Measurements from ENCODE around the gene PTPRA. TPM values are rescaled to one million over a fixed set of nuclear protein-coding genes. Genes with fewer than 3 reads are reported as not detected.

The PTPRA gene
- total and polyA plus RNA-seq, 2 of the 13 experiments (the other 11 are each of a cell fraction or from before 2014, with no cell fraction given): 47.2 to 127 TPM

DNA sequence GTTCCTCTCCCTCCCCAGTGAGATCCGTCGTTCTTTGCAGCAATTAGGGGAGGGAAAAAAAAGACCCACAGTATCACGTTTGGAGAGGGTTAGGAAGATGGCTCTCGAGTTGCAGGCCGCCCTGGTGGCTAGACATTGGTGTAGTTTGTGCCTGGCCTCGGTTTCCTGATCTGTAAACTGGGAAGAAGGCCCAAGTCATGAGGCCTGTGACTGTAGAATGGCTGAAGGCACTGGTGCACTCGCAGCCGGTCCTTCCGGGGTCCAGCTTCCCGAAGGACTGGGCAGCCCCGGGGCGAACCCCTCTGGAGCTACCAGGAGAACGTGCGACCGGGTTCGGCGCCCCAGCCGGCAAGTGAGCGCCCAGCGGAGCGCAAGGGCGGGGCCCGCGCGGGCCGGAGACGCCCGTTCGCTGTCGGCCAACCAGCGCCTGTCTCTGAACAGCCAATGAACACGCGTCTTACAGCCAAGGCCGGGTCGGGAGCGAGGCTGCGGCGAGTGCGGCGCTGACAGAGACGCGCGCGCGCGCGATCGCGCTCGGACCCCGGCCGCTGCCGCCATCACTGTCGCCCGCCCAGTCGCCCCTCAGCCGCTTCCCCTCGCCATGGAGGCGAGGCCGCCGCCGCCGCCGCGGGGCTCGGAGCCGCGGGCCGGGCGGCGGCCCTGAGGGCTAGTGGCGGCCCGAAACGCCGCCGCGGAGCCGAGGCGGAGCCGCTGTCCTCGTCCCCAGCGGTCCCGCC is at the start of gene PTPRA (continued):
- TF ChIP-seq, protein P1, sequence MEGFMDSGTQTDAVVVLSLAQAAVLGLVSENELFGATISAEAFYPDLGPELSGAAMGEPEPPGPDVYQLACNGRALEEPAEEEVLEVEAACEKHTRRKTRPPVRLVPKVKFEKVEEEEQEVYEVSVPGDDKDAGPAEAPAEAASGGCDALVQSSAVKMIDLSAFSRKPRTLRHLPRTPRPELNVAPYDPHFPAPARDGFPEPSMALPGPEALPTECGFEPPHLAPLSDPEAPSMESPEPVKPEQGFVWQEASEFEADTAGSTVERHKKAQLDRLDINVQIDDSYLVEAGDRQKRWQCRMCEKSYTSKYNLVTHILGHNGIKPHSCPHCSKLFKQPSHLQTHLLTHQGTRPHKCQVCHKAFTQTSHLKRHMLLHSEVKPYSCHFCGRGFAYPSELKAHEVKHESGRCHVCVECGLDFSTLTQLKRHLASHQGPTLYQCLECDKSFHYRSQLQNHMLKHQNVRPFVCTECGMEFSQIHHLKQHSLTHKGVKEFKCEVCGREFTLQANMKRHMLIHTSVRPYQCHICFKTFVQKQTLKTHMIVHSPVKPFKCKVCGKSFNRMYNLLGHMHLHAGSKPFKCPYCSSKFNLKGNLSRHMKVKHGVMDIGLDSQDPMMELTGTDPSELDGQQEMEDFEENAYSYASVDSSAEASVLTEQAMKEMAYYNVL (CRISPR knock-in tag; IDR thresholded peaks at IDR 0.05; ENCODE audit: borderline replicate concordance): no peak
- TF ChIP-seq TRIM24 (CRISPR knock-in tag; IDR thresholded peaks at IDR 0.05) (no peak), ISX (CRISPR knock-in tag; conservative IDR thresholded peaks at IDR 0.05) (0 out of 2 replicates have a peak, but pooled peaks have one; percentile 11), ZNF367 (CRISPR knock-in tag; IDR thresholded peaks at IDR 0.05; ENCODE audit: borderline replicate concordance) (no peak; the same call in 1 of the 2 replicates), CEBPB (IDR thresholded peaks at IDR 0.05; ENCODE audit: borderline replicate concordance, low read depth, low read length) (no peak), CHD4 (IDR thresholded peaks at IDR 0.05; ENCODE audit: borderline replicate concordance, low read length) (peak; percentile 99), AKAP8 (CRISPR knock-in tag; IDR thresholded peaks at IDR 0.05) (no peak), KAT8 (CRISPR knock-in tag; IDR thresholded peaks at IDR 0.05) (peak; percentile 92), BRD4 (CRISPR knock-in tag; IDR thresholded peaks at IDR 0.05) (no peak), ZMYM3 (CRISPR knock-in tag; IDR thresholded peaks at IDR 0.05) (peak; percentile 99), ZNF567 (CRISPR knock-in tag; IDR thresholded peaks at IDR 0.05; ENCODE audit: borderline replicate concordance) (peak; percentile 97), GZF1 (CRISPR knock-in tag; IDR thresholded peaks at IDR 0.05) (peak; percentile 84; the same call in 1 of the 2 replicates), DNMT3B (CRISPR knock-in tag; conservative IDR thresholded peaks at IDR 0.05) (peak; percentile 99), ZSCAN31 (CRISPR knock-in tag; IDR thresholded peaks at IDR 0.05; ENCODE audit: low read depth) (no peak), HNRNPH1 (optimal IDR thresholded peaks at IDR 0.05; ENCODE audit: low read depth, low read length) (no peak), MTA3 (CRISPR knock-in tag; IDR thresholded peaks at IDR 0.05) (no peak), GLI4 (CRISPR knock-in tag; IDR thresholded peaks at IDR 0.05; ENCODE audit: borderline replicate concordance) (peak; percentile 70)
- TF ChIP-seq, protein P2, sequence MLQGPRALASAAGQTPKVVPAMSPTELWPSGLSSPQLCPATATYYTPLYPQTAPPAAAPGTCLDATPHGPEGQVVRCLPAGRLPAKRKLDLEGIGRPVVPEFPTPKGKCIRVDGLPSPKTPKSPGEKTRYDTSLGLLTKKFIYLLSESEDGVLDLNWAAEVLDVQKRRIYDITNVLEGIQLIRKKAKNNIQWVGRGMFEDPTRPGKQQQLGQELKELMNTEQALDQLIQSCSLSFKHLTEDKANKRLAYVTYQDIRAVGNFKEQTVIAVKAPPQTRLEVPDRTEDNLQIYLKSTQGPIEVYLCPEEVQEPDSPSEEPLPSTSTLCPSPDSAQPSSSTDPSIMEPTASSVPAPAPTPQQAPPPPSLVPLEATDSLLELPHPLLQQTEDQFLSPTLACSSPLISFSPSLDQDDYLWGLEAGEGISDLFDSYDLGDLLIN (CRISPR knock-in tag; IDR thresholded peaks at IDR 0.05; ENCODE audit: borderline replicate concordance): no peak
- TF ChIP-seq, protein P3, sequence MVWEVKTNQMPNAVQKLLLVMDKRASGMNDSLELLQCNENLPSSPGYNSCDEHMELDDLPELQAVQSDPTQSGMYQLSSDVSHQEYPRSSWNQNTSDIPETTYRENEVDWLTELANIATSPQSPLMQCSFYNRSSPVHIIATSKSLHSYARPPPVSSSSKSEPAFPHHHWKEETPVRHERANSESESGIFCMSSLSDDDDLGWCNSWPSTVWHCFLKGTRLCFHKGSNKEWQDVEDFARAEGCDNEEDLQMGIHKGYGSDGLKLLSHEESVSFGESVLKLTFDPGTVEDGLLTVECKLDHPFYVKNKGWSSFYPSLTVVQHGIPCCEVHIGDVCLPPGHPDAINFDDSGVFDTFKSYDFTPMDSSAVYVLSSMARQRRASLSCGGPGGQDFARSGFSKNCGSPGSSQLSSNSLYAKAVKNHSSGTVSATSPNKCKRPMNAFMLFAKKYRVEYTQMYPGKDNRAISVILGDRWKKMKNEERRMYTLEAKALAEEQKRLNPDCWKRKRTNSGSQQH (CRISPR knock-in tag; IDR thresholded peaks at IDR 0.05; ENCODE audit: low read depth): 0 out of 2 replicates have a peak, but pooled peaks have one; percentile 6
- TF ChIP-seq, protein P4, sequence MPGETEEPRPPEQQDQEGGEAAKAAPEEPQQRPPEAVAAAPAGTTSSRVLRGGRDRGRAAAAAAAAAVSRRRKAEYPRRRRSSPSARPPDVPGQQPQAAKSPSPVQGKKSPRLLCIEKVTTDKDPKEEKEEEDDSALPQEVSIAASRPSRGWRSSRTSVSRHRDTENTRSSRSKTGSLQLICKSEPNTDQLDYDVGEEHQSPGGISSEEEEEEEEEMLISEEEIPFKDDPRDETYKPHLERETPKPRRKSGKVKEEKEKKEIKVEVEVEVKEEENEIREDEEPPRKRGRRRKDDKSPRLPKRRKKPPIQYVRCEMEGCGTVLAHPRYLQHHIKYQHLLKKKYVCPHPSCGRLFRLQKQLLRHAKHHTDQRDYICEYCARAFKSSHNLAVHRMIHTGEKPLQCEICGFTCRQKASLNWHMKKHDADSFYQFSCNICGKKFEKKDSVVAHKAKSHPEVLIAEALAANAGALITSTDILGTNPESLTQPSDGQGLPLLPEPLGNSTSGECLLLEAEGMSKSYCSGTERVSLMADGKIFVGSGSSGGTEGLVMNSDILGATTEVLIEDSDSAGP (CRISPR knock-in tag; IDR thresholded peaks at IDR 0.05; ENCODE audit: borderline replicate concordance): peak; percentile 73
